Measurements from ENCODE around the gene SETD4. TPM values are rescaled to one million over a fixed set of nuclear protein-coding genes. Genes with fewer than 3 reads are reported as not detected.

The SETD4 gene
- total and polyA plus RNA-seq, 2 of the 13 experiments (the other 11 are each of a cell fraction or from before 2014, with no cell fraction given) = 7.1 to 14.4 TPM

DNA sequence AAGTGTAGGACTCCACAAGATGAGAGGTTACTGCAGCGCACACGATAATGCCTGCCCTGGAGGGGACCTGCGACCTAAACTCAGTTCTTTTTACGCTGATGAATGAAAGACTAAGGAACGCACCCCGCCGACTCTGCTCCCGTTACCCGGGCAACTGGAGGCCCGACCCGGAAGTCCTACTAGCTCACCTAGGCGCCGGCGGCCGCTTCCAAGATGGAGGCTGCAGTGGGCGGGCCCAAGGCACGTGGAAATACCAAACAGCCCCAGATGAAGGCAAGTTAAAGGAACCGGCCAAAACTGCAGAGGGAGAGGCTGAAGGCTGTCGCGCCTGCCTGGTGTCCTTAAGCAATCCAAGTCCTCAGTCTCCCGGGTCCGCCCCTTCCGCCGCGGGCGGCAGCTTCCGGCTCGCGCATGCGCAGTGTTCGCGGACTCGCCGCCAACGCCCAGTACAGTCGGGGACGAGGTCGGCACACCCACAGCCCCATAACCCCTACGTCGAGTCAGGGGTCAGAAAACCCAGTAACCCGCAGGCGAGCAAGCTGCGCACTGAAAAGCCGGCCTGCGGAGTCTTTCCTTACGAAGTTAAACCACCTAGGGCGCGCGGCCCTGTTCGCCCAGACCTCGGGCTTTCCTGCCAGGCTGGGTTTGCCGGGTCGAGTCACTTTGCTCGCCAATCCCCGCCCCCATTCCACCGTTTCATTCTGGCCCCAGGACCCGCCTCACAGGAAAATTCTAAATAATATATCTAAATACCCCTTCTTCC is at the start of gene SETD4 (continued):
- TF ChIP-seq HNRNPLL (IDR thresholded peaks at IDR 0.05; ENCODE audit: low read depth, low read length, poor library complexity, severe bottlenecking) = peak; percentile 78
- TF ChIP-seq ZGPAT (CRISPR knock-in tag; IDR thresholded peaks at IDR 0.05) = peak; percentile 51; the same call in 1 of the 2 replicates
- TF ChIP-seq ZNF562 (CRISPR knock-in tag; IDR thresholded peaks at IDR 0.05; ENCODE audit: borderline replicate concordance) = no peak
- no peak for TF ChIP-seq NBN (conservative IDR thresholded peaks at IDR 0.05)
- no peak for TF ChIP-seq ZNF512B (CRISPR knock-in tag; IDR thresholded peaks at IDR 0.05; ENCODE audit: borderline replicate concordance)
- no peak; the same call in 1 of the 2 replicates for TF ChIP-seq ARNTL (CRISPR knock-in tag; IDR thresholded peaks at IDR 0.05)
- peak; percentile 58; the same call in 1 of the 2 replicates for TF ChIP-seq SATB2 (CRISPR knock-in tag; IDR thresholded peaks at IDR 0.05)
- no peak for TF ChIP-seq ZNF121 (CRISPR knock-in tag; IDR thresholded peaks at IDR 0.05)
- no peak for TF ChIP-seq ZNF550 (CRISPR knock-in tag; IDR thresholded peaks at IDR 0.05; ENCODE audit: borderline replicate concordance)
- TF ChIP-seq ZZZ3 (CRISPR knock-in tag; IDR thresholded peaks at IDR 0.05; ENCODE audit: borderline replicate concordance) = no peak
- 0 out of 2 replicates have a peak, but pooled peaks have one; percentile 31 for TF ChIP-seq HOXD1 (CRISPR knock-in tag; IDR thresholded peaks at IDR 0.05)
- TF ChIP-seq ZNF275 (CRISPR knock-in tag; IDR thresholded peaks at IDR 0.05; ENCODE audit: borderline replicate concordance) = no peak
- TF ChIP-seq ZSCAN20 (CRISPR knock-in tag; IDR thresholded peaks at IDR 0.05; ENCODE audit: borderline replicate concordance) = no peak; the same call in 1 of the 2 replicates
- peak; percentile 82 for TF ChIP-seq BORCS8-MEF2B (CRISPR knock-in tag; IDR thresholded peaks at IDR 0.05)
- TF ChIP-seq PHF8 (CRISPR knock-in tag; IDR thresholded peaks at IDR 0.05) = peak; percentile 91
- TF ChIP-seq ZNF496 (CRISPR knock-in tag; IDR thresholded peaks at IDR 0.05; ENCODE audit: insufficient replicate concordance) = no peak
- no peak for TF ChIP-seq ZNF576 (CRISPR knock-in tag; IDR thresholded peaks at IDR 0.05)
- TF ChIP-seq, protein P1, sequence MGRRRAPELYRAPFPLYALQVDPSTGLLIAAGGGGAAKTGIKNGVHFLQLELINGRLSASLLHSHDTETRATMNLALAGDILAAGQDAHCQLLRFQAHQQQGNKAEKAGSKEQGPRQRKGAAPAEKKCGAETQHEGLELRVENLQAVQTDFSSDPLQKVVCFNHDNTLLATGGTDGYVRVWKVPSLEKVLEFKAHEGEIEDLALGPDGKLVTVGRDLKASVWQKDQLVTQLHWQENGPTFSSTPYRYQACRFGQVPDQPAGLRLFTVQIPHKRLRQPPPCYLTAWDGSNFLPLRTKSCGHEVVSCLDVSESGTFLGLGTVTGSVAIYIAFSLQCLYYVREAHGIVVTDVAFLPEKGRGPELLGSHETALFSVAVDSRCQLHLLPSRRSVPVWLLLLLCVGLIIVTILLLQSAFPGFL (CRISPR knock-in tag; IDR thresholded peaks at IDR 0.05) = no peak
- 0 out of 2 replicates have a peak, but pooled peaks have one; percentile 24 for TF ChIP-seq ZBTB34 (CRISPR knock-in tag; IDR thresholded peaks at IDR 0.05)
- no peak for TF ChIP-seq ZNF747 (CRISPR knock-in tag; IDR thresholded peaks at IDR 0.05; ENCODE audit: borderline replicate concordance)
- TF ChIP-seq RORA (CRISPR knock-in tag; IDR thresholded peaks at IDR 0.05) = no peak

Measured in HepG2 (cell line).